ENCODE data around the gene KATNB1. TPM values are rescaled to one million over a fixed set of nuclear protein-coding genes. Genes with fewer than 3 reads are reported as not detected.

The KATNB1 gene
- total and polyA plus RNA-seq, 2 of the 8 experiments (the other 6 are each of a cell fraction or from before 2014, with no cell fraction given): 50.2 to 60.4 TPM

GRCh38 chr16:57738844-57739243 lies 3.3 kb downstream of the KATNB1 start:
- peaks cover 0 to 15% (median 4%) of the 10 kb centered on the region in 4 experiments; a peak in 6 of 7 replicates for H3K4me1 ChIP-seq (replicated peaks in 1 of 4; ENCODE audit: control insufficient read depth in 3 of 4, insufficient read depth in 4 of 4, low read length in 3 of 4)
- H3K79me1 ChIP-seq (ENCODE audit: low read depth, low read length): no peaks in the 10 kb centered on the region
- H3K27ac ChIP-seq (ENCODE audit: low read depth, low read length): no peak overlapping the region
- H3K4me2 ChIP-seq (ENCODE audit: insufficient read depth in 1 of 2, low read depth in 2 of 2, low read length in 2 of 2): no peak overlapping the region
- FAIRE-seq: no peak
- H4K5ac ChIP-seq (ENCODE audit: insufficient read length, low read depth, low read length): no peak overlapping the region
- no peak overlapping the region for H2BK5ac ChIP-seq (ENCODE audit: low read depth, low read length)
- peaks cover 0 to 5% (median 0%) of the 10 kb centered on the region in 4 experiments; a peak in 4 of 8 replicates for H3K36me3 ChIP-seq (ENCODE audit: control insufficient read depth in 2 of 4, insufficient read depth in 4 of 4, low read length in 3 of 4)
- ChIA-PET CTCF (ENCODE audit: partially characterized antibody) (interaction anchor here (0.7 to 1.5 kb wide), 3 partner anchors 16 to 90 kb away, joined by 3 to 5 read pairs (median 3); no protein-coding TSS in a partner anchor), POLR2A (ENCODE audit: partially characterized antibody) (interaction anchor here (1.1 kb wide), 1 partner anchor 22 kb away, joined by 3 read pairs; no protein-coding TSS in a partner anchor)
- no peaks in the 10 kb centered on the region; a peak in 1 of 4 replicates for H3K79me2 ChIP-seq (ENCODE audit: control insufficient read depth in 1 of 2, insufficient read depth in 2 of 2, low read length in 2 of 2)
- H2AFZ ChIP-seq (ENCODE audit: low read length): no peak overlapping the region
- no peak overlapping the region for H4K8ac ChIP-seq (ENCODE audit: extremely low read depth, insufficient read depth, low read length)
- no peak for DNase-seq (ENCODE audit: low read depth in 1 of 2, low spot score in 2 of 2)
- H3K23me2 ChIP-seq (ENCODE audit: low read depth, low read length): peaks cover 13% of the 10 kb centered on the region; the same call in 1 of the 2 replicates
- H2BK12ac ChIP-seq (ENCODE audit: low read depth, low read length): no peak overlapping the region
- H4K20me1 ChIP-seq (replicated peaks in 1 of 2; ENCODE audit: control insufficient read depth in 1 of 2, insufficient read depth in 2 of 2, low read length in 2 of 2): peaks cover 0 to 5% of the 10 kb centered on the region in 2 experiments
- H3K14ac ChIP-seq (ENCODE audit: insufficient read length): no peak overlapping the region
- H4K91ac ChIP-seq (replicated peaks; ENCODE audit: insufficient read length, low read length): no peak overlapping the region
- no peaks in the 10 kb centered on the region for H3K27me3 ChIP-seq (replicated peaks in 1 of 4; ENCODE audit: control insufficient read depth in 3 of 4, extremely low read depth in 1 of 4, insufficient read depth in 3 of 4, low read length in 3 of 4)
- H3K4ac ChIP-seq (replicated peaks; ENCODE audit: insufficient read length, low read depth, low read length): no peak overlapping the region
- H3K23ac ChIP-seq (ENCODE audit: insufficient read length): no peak overlapping the region
- no peaks in the 10 kb centered on the region for H3K9me3 ChIP-seq (ENCODE audit: insufficient read depth in 2 of 2, low read depth in 1 of 2, low read length in 1 of 2)
- no peak overlapping the region for H3K56ac ChIP-seq (replicated peaks; ENCODE audit: insufficient read length, low read depth, low read length)
- no peak overlapping the region for H3K18ac ChIP-seq (ENCODE audit: extremely low read depth, low read length)
- no peak overlapping the region for H3K9ac ChIP-seq (replicated peaks in 1 of 4; ENCODE audit: extremely low read depth in 1 of 4, low read depth in 3 of 4, low read length in 3 of 4)
- H2AK5ac ChIP-seq (ENCODE audit: low read depth, low read length): no peak overlapping the region
- no peak overlapping the region for H2BK15ac ChIP-seq (ENCODE audit: low read length)
- H2BK20ac ChIP-seq (ENCODE audit: low read length): no peak overlapping the region
- no peak overlapping the region for H2BK120ac ChIP-seq (replicated peaks; ENCODE audit: low read depth, low read length)
- H3K4me3 ChIP-seq (ENCODE audit: extremely low read depth in 1 of 4, insufficient read depth in 2 of 4, low read depth in 3 of 4, low read length in 4 of 4): no peak overlapping the region
- WGBS, 2 experiments (ENCODE audit: extremely low coverage in 1 of 2, insufficient coverage in 1 of 2, insufficient read length in 1 of 2, insufficient replicate concordance in 2 of 2, low coverage in 1 of 2, low lambda C conversion rate in 2 of 2, missing lambda C conversion rate in 1 of 2): 96% methylated on average over 7 of the region's 7 CpGs; no CpG with 5 or more reads in 1 of the 2 experiments
- TF ChIP-seq TBP (IDR thresholded peaks at IDR 0.05; ENCODE audit: low read depth, low read length): no peak
- TF ChIP-seq, protein P1, sequence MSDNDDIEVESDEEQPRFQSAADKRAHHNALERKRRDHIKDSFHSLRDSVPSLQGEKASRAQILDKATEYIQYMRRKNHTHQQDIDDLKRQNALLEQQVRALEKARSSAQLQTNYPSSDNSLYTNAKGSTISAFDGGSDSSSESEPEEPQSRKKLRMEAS (IDR thresholded peaks at IDR 0.05): no peak
- no peak for TF ChIP-seq TEAD4 (IDR thresholded peaks at IDR 0.05; ENCODE audit: low read depth, low read length)
- TF ChIP-seq EZH2 (IDR thresholded peaks at IDR 0.05; ENCODE audit: low read depth, low read length, severe bottlenecking): no peak
- TF ChIP-seq CTCF (IDR thresholded peaks at IDR 0.05; ENCODE audit: control extremely low read depth in 1 of 3, insufficient read depth in 1 of 3, low read depth in 1 of 3, low read length in 3 of 3): no peak

All from H1 (cell line).